ENCODE measurements around the gene ACTRT3.

ACTRT3 gene

DNA sequence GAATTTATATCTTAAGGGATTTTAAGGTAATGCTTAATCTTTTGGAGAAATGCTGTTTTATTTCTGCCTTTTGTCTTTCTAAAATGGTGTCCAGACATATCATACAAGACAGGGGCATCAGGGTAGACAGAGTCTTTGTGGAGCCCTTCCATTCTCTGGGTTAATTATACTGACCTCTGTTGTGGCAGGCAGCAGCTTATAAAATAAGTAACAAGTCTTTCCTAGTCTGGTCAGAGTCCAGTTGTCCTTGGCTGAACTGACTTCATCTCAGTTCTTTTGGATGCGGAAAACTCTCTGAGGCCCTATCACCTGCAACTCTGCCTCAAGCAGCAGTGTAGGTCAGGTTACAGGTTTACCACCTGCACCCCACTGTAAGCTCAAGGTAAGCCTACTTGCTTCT is 23.0 kb upstream of the ACTRT3 start:
- no peak overlapping the region for H3K9ac ChIP-seq (ENCODE audit: low read length)
- H3K4me3 ChIP-seq (ENCODE audit: low read depth, low read length): no peak overlapping the region
- H3K36me3 ChIP-seq (ENCODE audit: control insufficient read depth, insufficient read depth, low read length): peaks cover 36% of the 10 kb centered on the region
- H3K27ac ChIP-seq (ENCODE audit: low read depth, low read length): no peak overlapping the region
- no peaks in the 10 kb centered on the region for H3K27me3 ChIP-seq (ENCODE audit: control insufficient read depth, insufficient read depth, low read length)
- H3K9me3 ChIP-seq (ENCODE audit: control insufficient read depth, insufficient read depth, low read depth, low read length): no peaks in the 10 kb centered on the region
- peaks cover 6% of the 10 kb centered on the region; the same call in 1 of the 2 replicates for H3K4me1 ChIP-seq (ENCODE audit: control insufficient read depth, insufficient read depth, low read length)

DNA sequence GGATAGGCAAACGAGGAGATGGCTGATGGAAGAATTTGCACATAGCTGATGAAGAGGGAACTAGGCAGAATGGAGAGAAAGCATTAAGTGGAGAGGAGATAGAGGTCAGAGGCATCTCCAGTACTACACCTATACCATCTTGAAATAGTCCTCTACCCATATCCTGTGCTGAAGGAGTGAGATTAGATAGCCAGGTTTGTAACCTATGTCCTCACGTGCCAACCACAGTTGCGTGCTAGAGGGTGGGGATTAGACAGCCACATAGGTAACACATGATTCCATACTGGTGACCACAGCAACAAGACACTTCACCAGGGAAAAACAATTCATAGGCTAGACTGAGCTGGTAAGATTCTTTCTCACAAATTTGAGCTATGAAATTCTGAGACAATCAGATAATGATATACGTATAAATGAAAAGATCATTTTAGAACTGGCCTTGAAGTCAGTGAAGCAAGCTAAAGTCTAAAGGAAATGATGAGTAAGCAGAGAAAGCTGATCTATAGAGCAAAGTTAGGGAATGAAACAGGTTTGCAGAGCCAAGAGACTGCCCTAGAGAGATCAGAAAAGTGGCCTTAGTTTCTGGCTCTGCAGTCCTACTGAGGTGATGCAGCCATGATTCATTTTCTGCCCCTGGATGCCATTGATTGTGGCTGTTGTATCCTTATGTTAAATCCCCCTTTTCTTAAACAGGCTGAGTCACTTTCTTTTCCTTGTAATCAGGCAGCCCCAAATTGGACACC is 21.5 kb upstream of the ACTRT3 start:
- peaks cover 51% of the 10 kb centered on the region for H3K36me3 ChIP-seq (ENCODE audit: control insufficient read depth, insufficient read depth, low read length)
- H3K27ac ChIP-seq (ENCODE audit: low read depth, low read length): no peak overlapping the region
- H3K27me3 ChIP-seq (ENCODE audit: control insufficient read depth, insufficient read depth, low read length): no peaks in the 10 kb centered on the region
- H3K9ac ChIP-seq (ENCODE audit: low read length): no peak overlapping the region
- no peaks in the 10 kb centered on the region for H3K9me3 ChIP-seq (ENCODE audit: control insufficient read depth, insufficient read depth, low read depth, low read length)
- H3K4me1 ChIP-seq (ENCODE audit: control insufficient read depth, insufficient read depth, low read length): peaks cover 6% of the 10 kb centered on the region; the same call in 1 of the 2 replicates
- H3K4me3 ChIP-seq (ENCODE audit: low read depth, low read length): no peak overlapping the region

DNA sequence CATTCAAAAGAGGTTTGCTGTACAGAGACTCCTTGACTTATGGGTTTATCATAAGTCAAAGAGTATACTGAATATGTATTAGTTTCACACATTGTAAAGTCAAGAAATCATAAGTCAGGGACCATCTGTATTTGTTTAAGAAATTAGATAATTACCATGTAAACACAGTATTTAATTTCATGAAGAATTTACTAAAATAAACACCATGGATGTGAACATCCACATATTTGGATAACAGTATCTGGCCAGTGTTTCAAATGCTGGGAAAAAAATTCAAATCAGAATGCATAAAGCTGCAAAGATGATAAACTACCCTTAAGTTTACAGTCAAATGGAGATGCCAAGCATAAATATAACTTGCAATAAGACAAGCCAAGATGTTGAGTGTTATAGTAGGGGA is 20.9 kb upstream of the ACTRT3 start:
- no peaks in the 10 kb centered on the region for H3K9me3 ChIP-seq (ENCODE audit: control insufficient read depth, insufficient read depth, low read depth, low read length)
- no peak overlapping the region for H3K27ac ChIP-seq (ENCODE audit: low read depth, low read length)
- no peak overlapping the region for H3K4me3 ChIP-seq (ENCODE audit: low read depth, low read length)
- H3K4me1 ChIP-seq (ENCODE audit: control insufficient read depth, insufficient read depth, low read length): peaks cover 6% of the 10 kb centered on the region; the same call in 1 of the 2 replicates
- H3K27me3 ChIP-seq (ENCODE audit: control insufficient read depth, insufficient read depth, low read length): no peaks in the 10 kb centered on the region
- H3K36me3 ChIP-seq (ENCODE audit: control insufficient read depth, insufficient read depth, low read length): peaks cover 57% of the 10 kb centered on the region
- H3K9ac ChIP-seq (ENCODE audit: low read length): no peak overlapping the region

DNA sequence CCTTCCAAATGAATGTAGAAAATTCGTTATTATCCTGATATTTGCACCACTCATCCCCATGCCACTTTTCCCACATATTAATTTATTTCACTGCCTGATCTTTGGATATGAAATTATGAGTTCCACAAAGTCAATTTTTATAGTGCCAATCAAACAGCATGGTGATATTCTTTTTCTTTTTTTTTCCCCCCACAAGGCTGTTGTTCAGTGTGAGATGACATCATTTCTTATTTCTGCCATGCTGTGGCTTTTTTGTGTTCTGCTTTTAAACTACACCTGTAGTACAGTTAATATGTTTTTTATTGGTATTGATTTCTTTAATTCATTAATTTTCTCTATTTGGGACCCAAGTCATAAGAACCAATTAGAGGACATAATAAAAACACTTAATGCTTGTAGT is 18.4 kb upstream of the ACTRT3 start:
- Histone ChIP-seq H3K4me1 (ENCODE audit: control insufficient read depth, insufficient read depth, low read length) (peaks cover 6% of the 10 kb centered on the region; the same call in 1 of the 2 replicates), H3K4me3 (ENCODE audit: low read depth, low read length) (no peak overlapping the region), H3K27me3 (ENCODE audit: control insufficient read depth, insufficient read depth, low read length) (no peaks in the 10 kb centered on the region), H3K27ac (ENCODE audit: low read depth, low read length) (no peak overlapping the region), H3K9ac (ENCODE audit: low read length) (no peak overlapping the region), H3K36me3 (ENCODE audit: control insufficient read depth, insufficient read depth, low read length) (peaks cover 78% of the 10 kb centered on the region), H3K9me3 (ENCODE audit: control insufficient read depth, insufficient read depth, low read depth, low read length) (no peaks in the 10 kb centered on the region)

DNA sequence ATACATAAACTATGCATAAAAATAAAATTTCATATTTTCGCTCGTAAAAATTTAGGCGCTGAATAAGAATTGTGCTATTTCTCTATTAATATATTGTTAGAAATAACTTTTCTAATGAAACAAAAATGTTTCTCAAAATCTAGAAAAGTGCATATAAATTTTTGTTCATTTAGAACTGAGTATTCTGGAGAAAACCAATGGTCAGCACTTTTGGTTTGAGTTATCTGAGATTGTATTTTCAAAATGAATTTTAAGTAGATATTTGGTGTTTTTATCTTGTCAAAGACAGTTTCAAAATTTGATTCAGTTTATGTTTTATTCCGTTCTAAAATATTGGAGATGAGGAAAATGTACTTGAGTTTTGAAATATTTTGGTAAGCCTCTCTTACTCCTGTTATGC is 17.8 kb upstream of the ACTRT3 start:
- H3K27me3 ChIP-seq (ENCODE audit: control insufficient read depth, insufficient read depth, low read length): no peaks in the 10 kb centered on the region
- H3K27ac ChIP-seq (ENCODE audit: low read depth, low read length): no peak overlapping the region
- H3K4me1 ChIP-seq (ENCODE audit: control insufficient read depth, insufficient read depth, low read length): peaks cover 6% of the 10 kb centered on the region; the same call in 1 of the 2 replicates
- H3K4me3 ChIP-seq (ENCODE audit: low read depth, low read length): no peak overlapping the region
- H3K9me3 ChIP-seq (ENCODE audit: control insufficient read depth, insufficient read depth, low read depth, low read length): no peaks in the 10 kb centered on the region
- H3K36me3 ChIP-seq (ENCODE audit: control insufficient read depth, insufficient read depth, low read length): peaks cover 79% of the 10 kb centered on the region
- H3K9ac ChIP-seq (ENCODE audit: low read length): no peak overlapping the region

DNA sequence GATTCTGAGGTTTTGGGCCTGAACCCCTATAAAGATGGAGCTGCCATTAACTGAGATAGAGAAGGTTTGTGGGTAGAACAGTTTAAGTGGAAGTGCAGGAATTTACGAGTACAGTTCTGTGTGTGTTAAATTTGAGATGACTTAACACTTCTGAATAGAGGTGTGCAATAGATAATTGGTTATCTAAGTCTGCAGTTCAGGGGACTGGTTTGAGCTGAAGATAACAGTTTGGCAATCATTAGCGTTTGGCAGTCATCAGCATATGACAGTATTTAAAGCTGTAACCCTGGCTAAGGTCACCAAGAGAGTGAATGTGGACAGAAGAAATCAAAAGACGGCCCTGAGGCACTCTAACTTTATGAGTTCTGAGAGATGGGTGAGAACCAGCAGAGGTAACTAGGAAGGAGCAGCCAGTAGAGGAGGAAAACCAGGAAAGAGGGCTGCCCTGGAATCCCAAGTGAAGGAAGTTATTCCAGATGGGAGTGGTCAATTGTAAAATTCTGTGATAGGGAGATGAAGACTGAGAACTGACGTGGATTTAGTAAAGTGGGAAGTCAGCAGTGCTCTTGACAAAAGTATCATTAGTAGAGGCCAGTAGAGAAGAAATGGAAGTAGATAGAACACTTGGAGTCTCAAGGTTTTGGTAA is 12.0 kb upstream of the ACTRT3 start:
- peaks cover 94% of the 10 kb centered on the region for H3K36me3 ChIP-seq (ENCODE audit: control insufficient read depth, insufficient read depth, low read length)
- no peak overlapping the region for H3K9ac ChIP-seq (ENCODE audit: low read length)
- peaks cover under 1% of the 10 kb centered on the region; the same call in 1 of the 2 replicates for H3K4me1 ChIP-seq (ENCODE audit: control insufficient read depth, insufficient read depth, low read length)
- H3K27ac ChIP-seq (ENCODE audit: low read depth, low read length): no peak overlapping the region
- no peaks in the 10 kb centered on the region for H3K9me3 ChIP-seq (ENCODE audit: control insufficient read depth, insufficient read depth, low read depth, low read length)
- H3K4me3 ChIP-seq (ENCODE audit: low read depth, low read length): no peak overlapping the region
- no peaks in the 10 kb centered on the region for H3K27me3 ChIP-seq (ENCODE audit: control insufficient read depth, insufficient read depth, low read length)

DNA sequence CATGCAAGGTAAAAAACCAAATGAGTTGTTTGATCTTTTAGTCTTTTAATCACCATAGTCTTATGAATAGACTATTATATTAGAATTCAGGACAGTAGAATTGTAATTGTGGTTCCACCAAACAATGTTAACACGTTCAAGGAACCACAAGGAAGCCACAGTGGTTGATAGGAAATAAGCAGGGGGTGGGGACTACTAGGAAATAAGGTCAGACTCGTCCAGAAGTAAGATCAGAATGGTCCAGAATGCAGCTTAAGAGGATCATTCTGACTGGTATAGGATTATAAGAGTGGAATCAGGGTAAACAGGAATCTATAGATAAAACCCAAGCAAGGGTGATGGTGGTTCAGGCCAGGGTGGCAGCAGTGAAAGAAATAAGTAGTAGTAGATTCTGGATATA is 11.4 kb upstream of the ACTRT3 start:
- no peak overlapping the region for H3K27ac ChIP-seq (ENCODE audit: low read depth, low read length)
- no peak overlapping the region for H3K9ac ChIP-seq (ENCODE audit: low read length)
- no peaks in the 10 kb centered on the region for H3K27me3 ChIP-seq (ENCODE audit: control insufficient read depth, insufficient read depth, low read length)
- H3K4me3 ChIP-seq (ENCODE audit: low read depth, low read length): no peak overlapping the region
- H3K4me1 ChIP-seq (ENCODE audit: control insufficient read depth, insufficient read depth, low read length): peaks cover 4% of the 10 kb centered on the region; the same call in 1 of the 2 replicates
- H3K36me3 ChIP-seq (ENCODE audit: control insufficient read depth, insufficient read depth, low read length): peaks cover 93% of the 10 kb centered on the region
- H3K9me3 ChIP-seq (ENCODE audit: control insufficient read depth, insufficient read depth, low read depth, low read length): no peaks in the 10 kb centered on the region

DNA sequence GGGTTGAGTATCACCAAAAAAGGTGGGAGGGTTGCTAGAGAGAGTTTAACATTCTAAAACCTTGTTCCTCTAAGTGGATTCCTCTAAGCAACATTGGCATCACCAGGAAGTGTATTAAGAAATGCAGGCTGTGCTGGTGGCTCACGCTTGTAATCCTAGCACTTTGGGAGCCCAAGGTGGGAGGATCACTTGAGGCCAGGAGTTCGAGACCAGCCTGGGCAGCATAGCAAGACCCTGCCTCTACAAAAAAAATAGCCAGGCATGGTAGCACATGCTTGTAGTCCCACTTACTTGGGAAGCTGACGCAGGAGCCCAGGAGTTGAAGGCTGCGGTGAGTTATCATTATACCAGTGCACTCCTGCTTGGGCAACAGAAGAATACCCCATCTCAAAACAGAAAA is 8.5 kb upstream of the ACTRT3 start:
- no peak overlapping the region for H3K9ac ChIP-seq (ENCODE audit: low read length)
- H3K4me3 ChIP-seq (ENCODE audit: low read depth, low read length): no peak overlapping the region
- H3K36me3 ChIP-seq (ENCODE audit: control insufficient read depth, insufficient read depth, low read length): peaks cover 80% of the 10 kb centered on the region

DNA sequence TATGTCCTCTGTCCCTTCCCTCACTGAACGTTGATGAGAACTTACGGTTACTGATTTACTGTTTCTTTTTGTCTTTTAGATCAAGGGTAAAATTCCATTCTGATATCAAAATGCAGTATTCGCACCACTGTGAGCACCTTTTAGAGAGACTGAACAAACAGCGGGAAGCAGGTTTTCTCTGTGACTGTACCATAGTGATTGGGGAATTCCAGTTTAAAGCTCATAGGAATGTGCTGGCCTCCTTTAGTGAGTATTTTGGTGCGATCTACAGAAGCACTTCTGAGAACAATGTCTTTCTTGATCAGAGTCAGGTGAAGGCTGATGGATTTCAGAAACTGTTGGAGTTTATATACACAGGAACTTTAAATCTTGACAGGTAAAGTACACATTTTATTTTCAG is 4.8 kb upstream of the ACTRT3 start:
- Histone ChIP-seq H3K9ac (ENCODE audit: low read length) (no peak overlapping the region), H3K9me3 (ENCODE audit: control insufficient read depth, insufficient read depth, low read depth, low read length) (no peaks in the 10 kb centered on the region), H3K4me3 (ENCODE audit: low read depth, low read length) (peak overlapping the region; percentile 91), H3K36me3 (ENCODE audit: control insufficient read depth, insufficient read depth, low read length) (peaks cover 44% of the 10 kb centered on the region), H3K27ac (ENCODE audit: low read depth, low read length) (no peak overlapping the region; the same call in 1 of the 2 replicates), H3K27me3 (ENCODE audit: control insufficient read depth, insufficient read depth, low read length) (no peaks in the 10 kb centered on the region), H3K4me1 (ENCODE audit: control insufficient read depth, insufficient read depth, low read length) (peaks cover 18% of the 10 kb centered on the region)

More for the DNA sequence above, 8.5 kb upstream of the ACTRT3 start:
- no peak overlapping the region for H3K27ac ChIP-seq (ENCODE audit: low read depth, low read length)
- H3K4me1 ChIP-seq (ENCODE audit: control insufficient read depth, insufficient read depth, low read length): peaks cover 18% of the 10 kb centered on the region
- H3K9me3 ChIP-seq (ENCODE audit: control insufficient read depth, insufficient read depth, low read depth, low read length): no peaks in the 10 kb centered on the region
- no peaks in the 10 kb centered on the region for H3K27me3 ChIP-seq (ENCODE audit: control insufficient read depth, insufficient read depth, low read length)

DNA sequence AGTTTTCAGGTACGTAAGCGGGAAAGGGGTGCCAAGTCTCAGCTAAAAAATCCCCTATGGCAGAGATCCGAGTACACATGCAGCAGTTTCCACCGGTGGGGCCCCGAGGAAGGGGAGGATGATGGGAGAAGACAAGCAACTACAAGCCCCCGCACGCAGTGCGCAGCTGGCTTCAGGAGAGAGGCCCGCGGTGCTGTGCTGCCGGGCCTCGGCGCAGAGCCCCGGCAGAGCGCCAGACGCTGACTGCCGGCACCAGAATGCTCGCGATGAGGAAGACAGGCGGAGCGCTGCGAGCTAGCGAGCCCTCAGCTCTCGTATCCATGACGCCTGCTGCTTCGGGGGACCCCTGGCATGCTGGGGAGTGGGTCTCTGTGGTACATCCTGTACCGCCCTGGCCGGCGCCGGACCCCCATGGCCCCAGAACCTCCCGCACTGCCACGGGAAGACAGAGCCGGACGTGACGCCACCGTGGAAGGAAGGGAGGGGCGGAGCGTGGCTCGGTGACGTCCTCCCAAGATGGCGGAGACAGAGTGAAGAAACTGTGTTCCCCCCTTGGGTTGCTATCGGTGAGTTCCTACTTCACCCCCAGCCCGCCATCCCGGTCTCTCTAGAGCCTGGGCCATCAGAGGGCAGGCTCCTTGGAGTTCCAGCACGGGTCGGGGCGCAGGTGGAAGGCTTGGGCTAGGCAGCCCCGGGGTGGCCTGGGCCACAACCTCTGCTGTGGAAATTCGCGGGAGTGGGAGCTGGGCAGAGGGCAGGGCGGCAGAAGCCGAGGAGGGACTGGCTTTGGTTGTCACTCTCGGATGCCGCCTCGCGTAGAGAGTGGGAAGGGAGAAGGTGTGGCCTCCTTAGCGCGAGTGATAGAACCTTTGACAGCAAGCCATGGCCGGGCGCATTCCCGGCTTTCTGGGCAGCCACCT is 3.8 kb upstream of the ACTRT3 start, which contains the start of gene MYNN:
MYNN (plus strand) TSS at position 500 of the 920 bp plus-strand sequence. CDS start 900 bp downstream, outside the sequence.
- Histone ChIP-seq H3K4me3 (ENCODE audit: low read depth, low read length) (peak within 1 kb of the TSS; percentile 91), H3K36me3 (ENCODE audit: control insufficient read depth, insufficient read depth, low read length) (peaks cover 34% of the 10 kb centered on the region), H3K27me3 (ENCODE audit: control insufficient read depth, insufficient read depth, low read length) (no peaks in the 10 kb centered on the region), H3K4me1 (ENCODE audit: control insufficient read depth, insufficient read depth, low read length) (peaks cover 18% of the 10 kb centered on the region), H3K27ac (ENCODE audit: low read depth, low read length) (peak within 1 kb of the TSS; percentile 86), H3K9me3 (ENCODE audit: control insufficient read depth, insufficient read depth, low read depth, low read length) (no peaks in the 10 kb centered on the region), H3K9ac (ENCODE audit: low read length) (peak within 1 kb of the TSS; percentile 93)
